ENCODE measurements around the gene FAIM2.

The FAIM2 gene

GRCh38 chr12:49917788-49918173 is 14.1 kb upstream of the FAIM2 start:
- no peak for DNase-seq (ENCODE audit: low read depth in 2 of 2)

DNA sequence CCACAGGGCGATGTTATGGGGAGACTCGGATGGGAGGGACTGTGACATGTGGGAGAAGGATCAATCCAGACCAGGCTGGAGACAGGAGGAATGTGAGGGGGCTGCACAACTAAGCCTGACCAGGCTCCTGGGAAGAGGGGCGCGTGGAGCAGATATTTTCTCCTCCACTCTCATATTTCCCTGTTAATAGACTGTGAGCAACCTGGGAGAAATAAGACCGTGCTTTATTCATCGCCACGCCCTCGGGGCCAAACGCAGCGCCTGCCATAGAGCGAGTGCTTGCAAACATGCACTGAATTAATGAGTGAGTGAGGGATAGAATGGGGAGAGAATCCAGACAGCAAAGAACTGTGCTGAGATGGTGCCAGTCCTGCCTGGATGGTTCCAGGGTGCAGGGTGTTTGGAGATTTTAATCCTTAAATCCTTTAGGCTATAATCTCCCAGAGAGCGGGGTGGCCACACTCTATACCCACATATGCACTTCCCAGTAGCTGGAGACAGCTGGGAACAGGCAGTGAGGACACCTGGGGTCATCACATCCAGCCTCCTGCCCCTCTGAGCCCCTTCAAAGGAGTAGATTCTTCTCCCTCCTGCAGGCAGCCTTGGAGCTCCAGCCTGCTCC is 13.6 kb upstream of the FAIM2 start:
- DNase-seq (ENCODE audit: low read depth in 2 of 2): no peak

- DNase-seq (ENCODE audit: low read depth in 2 of 2): no peak
These were observed 12.6 kb upstream of the FAIM2 start for GRCh38 chr12:49916129-49916919.

GRCh38 chr12:49912345-49913255 is 8.9 kb upstream of the FAIM2 start:
- DNase-seq (ENCODE audit: low read depth in 2 of 2): no peak

DNA sequence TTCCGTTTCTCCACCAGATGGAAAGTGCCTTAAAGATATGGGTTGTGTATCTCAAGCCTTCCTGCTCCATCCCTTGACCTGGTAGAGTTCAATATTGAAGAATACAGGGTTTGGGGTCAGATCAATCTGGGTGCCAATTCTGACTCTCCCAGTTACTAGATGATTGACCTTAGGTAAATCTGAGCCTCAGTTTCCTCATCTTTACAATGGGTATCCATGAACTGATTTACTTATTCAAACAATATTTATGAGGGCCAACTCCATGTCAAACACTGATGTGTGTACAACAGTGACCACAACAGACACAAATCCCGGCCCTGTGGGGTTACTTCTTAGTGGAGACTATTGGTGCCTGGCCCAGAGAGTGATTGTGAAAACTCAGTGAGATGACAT is 7.5 kb upstream of the FAIM2 start:
- no peak for DNase-seq (ENCODE audit: low read depth in 2 of 2)

- DNase-seq (ENCODE audit: low read depth in 2 of 2): no peak
These were observed 6.9 kb upstream of the FAIM2 start for GRCh38 chr12:49910331-49911212.

- DNase-seq (ENCODE audit: low read depth in 2 of 2): no peak
These were observed 6.1 kb upstream of the FAIM2 start for GRCh38 chr12:49909826-49910225.

GRCh38 chr12:49909356-49909755 is 5.7 kb upstream of the FAIM2 start:
- DNase-seq (ENCODE audit: low read depth in 2 of 2): no peak

GRCh38 chr12:49907352-49907751 is 3.7 kb upstream of the FAIM2 start:
- no peak for DNase-seq (ENCODE audit: low read depth in 2 of 2)

- no peak for DNase-seq (ENCODE audit: low read depth in 2 of 2)
These were observed 2.1 kb upstream of the FAIM2 start for GRCh38 chr12:49905718-49906314.

- DNase-seq (ENCODE audit: low read depth in 2 of 2): no peak
These were observed 901 bp upstream of the FAIM2 start for GRCh38 chr12:49904601-49905000.

DNA sequence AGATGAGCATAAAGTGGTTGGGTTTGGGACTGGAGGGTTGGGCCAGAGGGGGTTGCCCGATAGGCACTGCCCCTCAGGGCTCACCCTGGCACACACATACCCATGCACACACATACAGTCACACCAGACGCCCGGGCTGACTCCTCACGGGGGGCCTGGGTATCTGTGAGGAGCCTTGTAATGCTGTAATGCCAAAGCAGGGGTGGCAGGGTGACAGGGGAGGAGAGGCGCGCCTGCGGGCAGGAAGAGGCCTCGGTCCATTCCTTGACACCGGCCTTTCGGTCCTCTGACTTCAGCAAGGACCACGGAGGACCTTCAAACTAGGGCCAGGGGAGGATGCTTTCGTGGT is 375 bp downstream of the FAIM2 start:
- DNase-seq (ENCODE audit: low read depth in 2 of 2): no peak

DNA sequence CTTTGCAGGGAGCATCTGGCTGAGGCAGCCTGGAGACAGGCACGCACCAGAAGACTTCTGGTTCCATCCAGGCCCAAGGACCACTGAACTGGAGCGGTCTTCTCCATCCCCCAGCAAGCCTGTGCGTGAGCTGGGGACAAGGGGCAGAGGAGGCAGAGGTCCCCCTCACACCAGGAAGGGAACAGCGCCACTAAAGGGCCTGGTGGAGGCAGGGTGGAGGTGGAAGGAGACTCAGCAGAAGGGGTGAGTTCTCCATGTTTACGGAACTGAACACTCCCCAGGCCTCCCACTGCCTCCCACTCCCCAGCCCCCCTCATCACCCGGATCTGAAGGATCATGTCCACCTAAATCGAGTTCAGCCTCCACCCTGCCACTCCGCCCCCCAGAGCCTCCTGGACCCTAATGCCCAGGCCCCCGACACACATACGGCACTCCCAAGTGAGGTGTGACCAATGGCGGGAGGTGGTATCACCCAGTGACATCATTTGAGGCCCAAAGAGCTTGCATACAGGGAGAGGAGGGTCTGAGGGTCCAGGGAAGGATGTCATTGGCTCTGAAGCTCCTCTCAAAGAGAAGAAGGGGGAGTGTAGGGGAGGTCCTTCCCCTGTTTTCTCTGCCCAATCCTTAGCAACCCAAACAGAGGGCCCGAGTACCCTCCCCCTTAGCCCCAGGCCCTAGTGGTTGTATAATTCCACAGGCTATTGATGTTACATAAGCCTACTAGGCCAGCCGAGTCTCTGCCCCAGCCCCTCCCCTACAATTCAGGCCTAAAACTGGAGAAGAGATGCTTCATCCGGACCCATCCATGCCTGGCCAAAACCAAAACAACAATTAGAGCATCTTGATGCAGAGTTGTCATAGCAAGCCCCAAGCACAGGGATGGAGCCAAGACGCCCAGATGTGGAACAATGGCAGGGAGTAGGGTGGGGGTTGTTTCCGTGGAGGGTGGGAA is 1.0 kb downstream of the FAIM2 start:
- DNase-seq (ENCODE audit: low read depth in 2 of 2): no peak

- no peak for DNase-seq (ENCODE audit: low read depth in 2 of 2)
These were observed 1.7 kb downstream of the FAIM2 start for GRCh38 chr12:49901986-49902385.

GRCh38 chr12:49901026-49901425 is 2.7 kb downstream of the FAIM2 start:
- no peak for DNase-seq (ENCODE audit: low read depth in 2 of 2)

DNA sequence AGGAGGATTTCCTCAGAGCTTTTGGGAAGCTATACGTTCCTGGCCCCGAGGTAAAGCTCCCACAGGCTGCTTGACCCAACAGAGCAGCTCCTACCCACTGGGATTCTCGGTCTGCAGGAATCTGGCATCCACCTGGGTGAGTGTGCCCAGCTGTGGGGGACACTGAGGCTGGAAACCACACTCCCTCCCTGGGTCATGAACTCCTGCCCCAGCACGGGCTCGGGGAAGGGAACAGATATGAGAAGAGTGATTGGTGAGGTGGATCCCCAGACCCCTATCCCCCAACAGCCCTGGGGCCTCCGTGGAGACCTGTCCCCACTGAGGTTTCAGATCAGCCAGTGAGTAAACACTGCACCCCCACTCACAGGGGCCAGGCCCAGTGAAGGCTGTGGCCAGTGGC is 3.3 kb downstream of the FAIM2 start:
- DNase-seq (ENCODE audit: low read depth in 2 of 2): no peak

GRCh38 chr12:49899921-49900320 is 3.8 kb downstream of the FAIM2 start:
- DNase-seq (ENCODE audit: low read depth in 2 of 2): no peak

DNA sequence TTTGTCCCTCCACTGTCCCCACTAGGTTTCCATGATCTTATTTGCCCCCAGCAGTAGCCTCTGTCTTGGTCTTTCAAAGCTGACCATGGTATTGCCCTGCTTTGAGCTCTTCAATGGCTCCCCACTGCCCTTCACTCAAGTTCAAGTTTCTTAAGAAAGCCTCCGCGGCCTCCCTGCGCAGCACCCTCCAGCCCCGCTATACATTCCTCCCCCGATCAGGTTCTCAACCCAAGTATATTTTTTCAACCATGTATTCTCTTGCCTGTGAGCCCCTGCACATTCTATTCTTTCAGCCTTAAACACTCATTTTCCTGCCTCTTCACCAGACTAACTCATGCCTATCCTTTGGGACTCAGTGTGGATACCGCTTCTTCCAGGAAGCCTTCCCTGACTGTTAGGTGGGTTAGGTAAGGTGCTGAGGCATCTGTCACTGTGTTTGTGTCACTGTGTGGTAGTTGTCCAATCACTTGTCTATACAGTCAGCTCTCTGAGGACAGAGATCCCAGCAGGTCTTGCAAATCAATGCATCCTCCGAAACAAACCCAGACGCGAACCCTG is 4.3 kb downstream of the FAIM2 start:
- no peak for DNase-seq (ENCODE audit: low read depth in 2 of 2)

DNA sequence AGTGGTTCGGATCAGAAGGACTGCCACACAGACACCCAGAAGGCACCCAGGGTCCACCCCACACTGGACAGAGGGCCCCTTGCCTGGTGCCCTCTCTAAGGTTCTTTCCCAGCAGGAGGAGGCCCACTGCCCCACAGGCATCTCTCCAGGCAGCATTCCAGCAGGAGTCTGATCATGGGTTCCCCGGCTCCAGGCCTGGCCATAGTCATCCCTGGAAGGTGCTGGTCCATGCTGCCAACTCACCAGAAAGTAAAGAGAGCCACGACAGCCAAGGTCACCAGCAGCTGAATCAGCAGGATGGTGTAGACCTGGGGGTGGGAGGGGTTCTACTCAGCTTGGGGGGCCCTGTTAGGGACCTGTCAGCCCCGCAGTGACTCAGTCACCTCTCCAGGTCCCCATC is 6.4 kb downstream of the FAIM2 start:
- no peak for DNase-seq (ENCODE audit: low read depth in 2 of 2)

- no peak for DNase-seq (ENCODE audit: low read depth in 2 of 2)
These were observed 7.9 kb downstream of the FAIM2 start for GRCh38 chr12:49895773-49896172.

Measured in fibroblast of skin of left biceps (primary cell).